Coronary artery (tissue), 2 donors: ENCODE results near the gene ALG8.
A peak's percentile ranks its signal among the peaks of the same experiment; 100 is the strongest.

Experiments used
- DNase-seq: peaks from one replicate; pipeline ENCODE4 v3.0.0-alpha.2; 2017; ENCODE audit warnings: low spot score
- H3K27ac ChIP-seq, 2 donors: fragments of 200-600 bp; sonication (generic); one replicate each; pipeline ENCODE4 v1.5.1; 2016 to 2019
- H3K4me3 ChIP-seq: fragments of 200-600 bp; sonication (generic); 2 replicates; pipeline ENCODE4 v1.5.1; 2016; ENCODE audit warnings: mild to moderate bottlenecking, moderate library complexity
- TF ChIP-seq, protein P1 (sequence below): fragments of 200-600 bp; sonication (generic); IDR thresholded peaks from one replicate; pipeline ENCODE4 v1.5.1; 2019; ENCODE audit warnings: antibody characterized with exemption

The ALG8 gene

DNA sequence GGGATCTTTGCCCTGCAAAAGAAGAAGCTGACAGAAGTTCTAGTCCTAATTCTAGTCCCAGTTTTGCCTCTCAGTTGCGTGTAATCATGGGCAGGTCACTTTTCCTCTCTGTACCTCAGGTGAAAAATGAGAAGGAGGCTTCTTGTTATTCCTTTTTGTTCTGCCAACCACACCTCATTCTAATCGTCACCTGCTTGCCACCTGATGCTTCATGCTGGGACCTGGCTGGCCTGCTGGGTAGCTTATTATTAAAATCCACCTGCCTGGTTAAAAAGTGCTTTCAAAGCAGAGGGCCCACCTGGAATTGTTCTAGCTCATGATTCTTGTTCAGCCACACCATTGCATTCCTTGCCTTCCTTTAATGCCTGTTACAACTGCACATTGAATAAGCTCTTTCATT is 8.4 kb upstream of the ALG8 start:
- DNase-seq = no peak
- no peak overlapping the region for H3K4me3 ChIP-seq
- no peak overlapping the region for H3K27ac ChIP-seq
- TF ChIP-seq, protein P1, sequence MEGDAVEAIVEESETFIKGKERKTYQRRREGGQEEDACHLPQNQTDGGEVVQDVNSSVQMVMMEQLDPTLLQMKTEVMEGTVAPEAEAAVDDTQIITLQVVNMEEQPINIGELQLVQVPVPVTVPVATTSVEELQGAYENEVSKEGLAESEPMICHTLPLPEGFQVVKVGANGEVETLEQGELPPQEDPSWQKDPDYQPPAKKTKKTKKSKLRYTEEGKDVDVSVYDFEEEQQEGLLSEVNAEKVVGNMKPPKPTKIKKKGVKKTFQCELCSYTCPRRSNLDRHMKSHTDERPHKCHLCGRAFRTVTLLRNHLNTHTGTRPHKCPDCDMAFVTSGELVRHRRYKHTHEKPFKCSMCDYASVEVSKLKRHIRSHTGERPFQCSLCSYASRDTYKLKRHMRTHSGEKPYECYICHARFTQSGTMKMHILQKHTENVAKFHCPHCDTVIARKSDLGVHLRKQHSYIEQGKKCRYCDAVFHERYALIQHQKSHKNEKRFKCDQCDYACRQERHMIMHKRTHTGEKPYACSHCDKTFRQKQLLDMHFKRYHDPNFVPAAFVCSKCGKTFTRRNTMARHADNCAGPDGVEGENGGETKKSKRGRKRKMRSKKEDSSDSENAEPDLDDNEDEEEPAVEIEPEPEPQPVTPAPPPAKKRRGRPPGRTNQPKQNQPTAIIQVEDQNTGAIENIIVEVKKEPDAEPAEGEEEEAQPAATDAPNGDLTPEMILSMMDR = no peak

DNA sequence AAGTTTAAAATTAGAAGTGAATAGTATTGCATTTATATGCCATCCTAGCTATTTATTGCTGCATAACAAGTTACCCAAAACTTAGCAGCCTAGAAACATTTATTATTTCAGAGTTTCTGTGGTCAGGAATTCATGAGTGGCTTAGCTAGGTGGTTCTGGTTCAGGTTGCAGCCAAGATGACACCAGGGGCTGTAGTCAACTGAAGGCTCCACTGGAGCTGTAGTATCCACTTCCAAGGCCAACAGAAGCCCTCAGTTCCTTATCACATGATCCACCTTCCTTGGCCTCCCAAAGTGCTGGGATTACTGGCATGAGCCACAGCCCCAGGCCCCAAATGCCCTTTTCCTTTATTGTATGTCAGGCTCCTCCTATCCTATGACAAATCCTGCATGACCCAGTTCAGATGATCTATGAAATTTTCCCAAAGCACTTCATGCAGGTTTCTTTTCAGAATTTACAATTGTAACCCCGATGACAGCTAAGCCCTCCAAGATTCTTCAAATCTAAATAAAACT is 6.1 kb upstream of the ALG8 start:
- DNase-seq = no peak
- TF ChIP-seq, protein P1 = no peak
- no peak overlapping the region for H3K27ac ChIP-seq

DNA sequence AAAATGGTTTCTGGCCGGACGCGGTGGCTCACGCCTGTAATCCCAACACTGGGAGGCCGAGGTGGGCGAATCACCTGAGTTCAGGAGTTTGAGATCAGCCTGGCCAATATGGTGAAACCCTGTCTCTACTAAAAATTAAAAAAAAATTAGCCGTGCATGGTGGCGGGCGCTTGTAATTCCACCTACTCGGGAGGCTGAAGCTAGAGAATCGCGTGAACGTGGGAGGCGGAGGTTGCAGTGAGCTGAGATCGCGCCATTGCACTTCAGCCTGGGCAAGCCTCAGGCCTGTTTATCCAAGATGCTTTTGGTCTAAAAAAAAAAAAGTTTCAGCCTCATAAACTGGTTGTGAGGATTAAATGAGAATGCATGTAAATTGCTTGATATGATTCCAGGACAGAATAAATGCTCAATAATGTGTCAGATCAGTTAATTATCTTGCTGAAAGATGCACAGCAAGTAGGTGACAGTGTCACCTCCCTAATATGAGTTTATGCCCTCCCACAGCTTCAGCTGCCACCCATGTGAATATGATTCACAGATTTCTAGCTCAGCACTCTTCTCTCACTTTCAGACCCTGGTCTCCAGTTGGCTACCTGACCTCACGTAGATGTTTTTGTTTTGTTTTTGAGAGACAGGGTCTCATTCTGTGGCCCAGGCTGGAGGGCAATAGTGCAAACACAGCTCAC is 1.1 kb upstream of the ALG8 start:
- TF ChIP-seq, protein P1 = no peak
- DNase-seq = no peak
- Histone ChIP-seq H3K4me3 (peak overlapping the region; percentile 72), H3K27ac (no peak overlapping the region)

More for the DNA sequence above, 6.1 kb upstream of the ALG8 start:
- H3K4me3 ChIP-seq = no peak overlapping the region

DNA sequence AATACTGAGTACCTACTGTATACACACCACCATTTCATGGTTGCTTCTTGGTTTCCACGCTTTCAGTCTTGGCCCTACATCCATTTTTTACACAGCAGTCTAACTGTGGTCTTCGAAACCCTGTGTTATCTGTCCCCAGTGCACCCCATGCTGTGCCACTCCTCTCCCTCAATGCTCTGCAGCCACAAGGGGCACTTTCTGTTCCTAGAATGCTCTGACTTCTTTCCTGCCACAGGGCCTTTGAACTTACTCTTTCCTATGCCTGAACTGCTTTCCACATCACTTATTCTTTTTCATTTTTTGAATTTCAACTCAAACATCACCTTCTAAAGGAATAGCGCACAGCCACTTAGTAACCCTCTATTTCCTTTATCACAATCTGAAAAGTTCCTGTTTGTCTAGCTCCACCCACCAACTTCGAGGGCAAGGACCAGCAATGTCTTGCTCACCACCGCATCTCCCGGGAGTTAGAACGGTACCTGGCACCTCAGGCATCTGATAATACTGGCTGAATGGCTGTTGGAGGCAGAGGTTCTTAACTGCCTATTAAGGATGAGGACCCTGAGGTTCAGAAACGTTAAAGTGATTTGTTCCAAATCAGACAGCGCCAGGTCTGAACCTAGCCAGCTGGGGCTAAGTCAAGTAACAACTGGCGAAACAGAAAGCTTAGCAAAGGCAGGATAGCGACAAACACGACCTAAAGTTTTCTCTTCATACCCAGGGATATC is 568 bp downstream of the ALG8 start:
- TF ChIP-seq, protein P1 = no peak
- Histone ChIP-seq H3K4me3 (peak overlapping the region; percentile 72), H3K27ac (peak overlapping the region in 1 of 2 donors; percentile 51)
- no peak for DNase-seq

DNA sequence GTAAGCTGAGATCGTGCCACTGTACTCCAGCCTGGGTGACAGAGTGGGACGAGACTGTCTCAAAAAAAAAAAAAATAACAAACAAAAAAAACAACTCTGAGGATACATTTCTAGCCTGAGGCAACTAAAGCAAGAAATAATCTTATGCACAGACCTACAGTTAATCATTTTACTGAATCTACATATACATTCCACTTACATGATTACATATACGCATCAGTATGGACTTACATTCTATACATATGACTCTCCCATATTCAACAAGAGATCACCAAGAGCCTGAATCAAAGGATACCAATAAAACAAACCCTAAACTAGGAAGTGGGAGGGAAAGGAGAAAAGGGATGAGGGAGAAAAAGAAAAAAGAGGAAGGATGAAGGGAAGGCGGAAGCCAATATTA is 1.1 kb downstream of the ALG8 start:
- DNase-seq = no peak
- Histone ChIP-seq H3K27ac (no peak overlapping the region), H3K4me3 (peak overlapping the region; percentile 72)
- TF ChIP-seq, protein P1 = no peak

DNA sequence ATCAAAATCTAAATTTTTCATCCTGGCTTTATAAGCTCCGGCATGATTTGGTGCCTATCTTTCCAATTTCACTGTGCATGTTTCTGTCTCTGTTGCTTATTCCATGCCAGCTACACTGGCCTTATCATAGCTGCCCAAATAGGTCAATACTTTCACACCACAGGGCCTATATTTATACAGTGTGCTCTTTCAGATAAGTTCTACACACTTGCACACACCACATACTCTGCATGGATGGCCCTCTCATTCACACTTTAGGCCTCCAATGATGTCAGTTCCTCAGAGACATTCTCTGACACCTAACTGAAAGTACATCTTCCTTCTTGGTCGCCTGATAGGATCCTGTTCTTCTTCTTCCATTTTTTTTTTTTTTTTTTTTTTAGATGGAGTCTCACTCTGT is 7.0 kb downstream of the ALG8 start:
- no peak overlapping the region for H3K4me3 ChIP-seq
- TF ChIP-seq, protein P1 = no peak
- H3K27ac ChIP-seq = no peak overlapping the region
- no peak for DNase-seq
